ENCODE results near the gene ICAM1.

DNA sequence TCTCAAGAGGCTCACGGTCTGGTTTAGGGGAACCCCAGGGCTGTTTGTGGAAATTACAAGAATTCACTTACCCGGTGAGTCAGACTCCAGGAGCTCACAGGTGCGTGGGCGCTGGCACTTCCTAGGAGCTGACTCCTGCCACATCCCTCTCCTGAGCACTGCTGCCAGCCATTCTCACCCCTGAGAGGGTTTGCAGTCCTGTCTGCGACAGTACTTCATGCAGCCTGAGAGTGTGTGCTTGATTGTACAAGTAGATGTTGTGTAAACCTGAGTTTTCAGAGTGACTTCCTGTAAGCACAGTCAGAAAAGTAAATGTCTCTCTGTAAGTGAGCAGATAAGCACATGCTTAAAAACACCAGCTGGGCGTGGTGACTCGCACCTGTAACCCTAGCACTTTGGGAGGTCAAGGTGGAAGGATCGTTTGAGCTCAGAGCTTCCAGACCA lies 10.8 kb upstream of the ICAM1 start:
- TF ChIP-seq ZNF274 (IDR thresholded peaks at IDR 0.05; ENCODE audit: low read depth, low read length) = no peak
- TF ChIP-seq SUZ12 (IDR thresholded peaks at IDR 0.05; ENCODE audit: extremely low read depth, insufficient read depth, insufficient read length) = no peak
- no peak for TF ChIP-seq YY1 (IDR thresholded peaks at IDR 0.05; ENCODE audit: insufficient read depth, insufficient read length)
